Right lobe of liver (tissue), 6 donors: ENCODE results near the gene KISS1R. TPM values are rescaled to one million over a fixed set of nuclear protein-coding genes. Genes with fewer than 3 reads are reported as not detected.

Experiments
- ATAC-seq, 4 donors: fragments of 200-7000 bp; cut with Tn5 transposase; one replicate each; pipeline ENCODE4 v1.9.1; 2020; ENCODE audit warnings: mild to moderate bottlenecking in 4 of 4, moderate library complexity in 4 of 4
- DNase-seq, 3 donors: peaks; one replicate each; pipeline ENCODE4 v3.0.0-alpha.2; 2020
- H3K27ac ChIP-seq, 3 donors: fragments of 200-600 bp; one replicate each; pipeline ENCODE4 v1.8.0; 2022
- H3K27me3 ChIP-seq, 2 donors: fragments of 200-600 bp; one replicate each; pipeline ENCODE4 v1.8.0; 2022
- H3K36me3 ChIP-seq, 4 donors: fragments of 200-600 bp; sonication (generic) in 1 of 4; one replicate each; pipeline versions ENCODE4 v1.5.1 to v1.8.0; 2017 to 2022; ENCODE audit warnings: control low read depth in 1 of 4
- H3K4me1 ChIP-seq, 4 donors: fragments of 200-600 bp; sonication (generic) in 1 of 4; one replicate each; pipeline versions ENCODE4 v1.5.1 to v1.8.0; 2017 to 2022; ENCODE audit warnings: control low read depth in 1 of 4
- H3K4me3 ChIP-seq, 3 donors: fragments of 200-600 bp; one replicate each; pipeline ENCODE4 v1.8.0; 2022
- H3K9me3 ChIP-seq, 4 donors: fragments of 200-600 bp; sonication (generic) in 1 of 4; one replicate each; pipeline versions ENCODE4 v1.5.1 to v1.8.0; 2017 to 2022; ENCODE audit warnings: control low read depth in 1 of 4
- CTCF ChIP-seq, 4 donors: fragments of 200-600 bp in 3 of 4; fragments of 450-650 bp in 1 of 4; IDR thresholded peaks; one replicate each; pipeline versions ENCODE4 v1.5.1 to v1.8.0; 2016 to 2022; ENCODE audit warnings: antibody characterized with exemption in 4 of 4, mild to moderate bottlenecking in 2 of 4
- POLR2A ChIP-seq: fragments of 450-650 bp; IDR thresholded peaks from one replicate; pipeline ENCODE4 v1.6.1; 2017; ENCODE audit warnings: antibody characterized with exemption, mild to moderate bottlenecking
- WGBS: methylation state at CpG from one replicate; pipeline ENCODE4 v1.1.6; 2018; ENCODE audit warnings: low coverage, low lambda C conversion rate; ENCODE audit not compliant: insufficient coverage; ENCODE audit errors: missing lambda C conversion rate; 5-methylcytosine and 5-hydroxymethylcytosine counted together
- intact Hi-C, 2 donors: fragments of 100-400 bp; cut with DNase I; formaldehyde crosslinking; loops; one replicate each; pipeline versions ENCODE4 v1.11.2 to v1.14.1; 2022
- total RNA-seq, 6 experiments: library from RNA; depleted of rRNA in 2 of 6; stranded (reverse); fragments of >200 nt in 2 of 6; fragmentation: NEBNext Ultra II Directional in 3 of 6; extraction: Animal tissue kit (Norgen Biotek cat#: 25700) in 3 of 6; gene quantifications; one replicate each; pipeline versions ENCODE4 v1.1.0 to v1.2.4, GENCODE V29; 2016 to 2023
- donor health status: DM: no; HTN: yes; CAD: no.
- donor health status: DM: no; HTN: no; CAD: no.
- donor health status: DM: no; HTN: no; CAD: no.
- donor health status: DM: no; HTN: yes; CAD: no.
- donor health status: DM: no; HTN: yes; CAD: no.

The KISS1R gene
- total RNA-seq, 6 experiments from 2014 or later: 0.47 TPM; not detected in 5

- DNase-seq (no peak), ATAC-seq (peak in 1 of 4 donors; percentile 3)
- intact Hi-C loops: no loop called here
- Histone ChIP-seq H3K27me3 (no peaks in the 10 kb centered on the region), H3K9me3 (no peaks in the 10 kb centered on the region), H3K36me3 (no peaks in the 10 kb centered on the region), H3K4me1 (peaks cover 0 to 8% (median 2%) of the 10 kb centered on the region in 4 donors), H3K27ac (no peak overlapping the region), H3K4me3 (peak overlapping the region; percentile 72 to 85 (median 76))
- TF ChIP-seq POLR2A: no peak
- TF ChIP-seq CTCF (IDR thresholded peaks at IDR 0.05): no peak
- WGBS: 17% methylated on average over 1 of the region's 15 CpGs
These were observed 10.2 kb downstream of the KISS1R start for GRCh38 chr19:927351-927779.

- no CpG with 5 or more reads among the region's 12 CpGs for WGBS
- intact Hi-C loops: no loop called here
- peak overlapping the region in 1 of 3 donors; percentile 72 for H3K4me3 ChIP-seq
These were observed 10.8 kb downstream of the KISS1R start for GRCh38 chr19:927780-928401.

DNA sequence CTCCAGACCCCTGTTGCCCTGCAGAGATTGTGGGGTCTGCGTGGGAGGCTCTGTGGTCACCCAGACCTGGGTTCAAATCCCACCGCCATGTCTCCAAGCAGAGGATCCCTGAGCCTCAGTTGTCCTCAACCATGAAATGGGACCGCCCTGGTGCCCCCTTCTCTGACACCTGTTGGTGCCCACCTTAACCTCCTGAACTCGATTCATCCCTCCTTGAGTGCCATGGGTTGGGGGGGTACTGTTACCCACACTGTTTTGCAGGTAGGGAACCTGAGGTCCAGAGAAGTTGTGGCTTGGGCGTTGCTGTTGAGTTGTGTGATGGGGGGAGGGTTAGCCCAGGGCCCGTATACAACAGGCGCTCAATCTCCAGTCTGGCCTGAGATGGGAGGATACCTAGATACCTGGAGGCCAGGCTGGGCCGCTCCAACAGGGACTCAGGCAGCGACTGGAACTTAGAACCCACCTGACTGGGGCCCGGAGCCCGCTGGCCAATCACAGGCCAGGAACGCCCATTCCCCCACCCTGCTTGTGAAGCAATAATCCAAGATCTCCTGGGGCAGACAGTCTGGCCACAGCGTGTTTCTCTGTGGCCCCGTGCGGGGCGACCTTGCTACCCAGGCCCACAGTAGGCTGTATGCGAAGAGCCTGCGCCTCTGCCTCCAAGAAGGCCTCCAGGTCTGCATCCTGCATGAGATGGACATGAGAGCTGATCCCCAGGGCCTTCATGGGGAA is 11.5 kb downstream of the KISS1R start:
- Histone ChIP-seq H3K4me1 (peaks cover 0 to 11% (median 5%) of the 10 kb centered on the region in 4 donors), H3K4me3 (no peak overlapping the region), H3K27ac (no peak overlapping the region), H3K36me3 (no peaks in the 10 kb centered on the region), H3K27me3 (no peaks in the 10 kb centered on the region), H3K9me3 (no peaks in the 10 kb centered on the region)
- intact Hi-C loops: no loop called here
- TF ChIP-seq POLR2A (no peak), CTCF (IDR thresholded peaks at IDR 0.05) (no peak)
- DNase-seq: peak in 1 of 3 donors; percentile 21
- peak in 1 of 4 donors; percentile 3 for ATAC-seq
- WGBS: 100% methylated on average over 1 of the region's 18 CpGs

More at GRCh38 chr19:927780-928401, 10.8 kb downstream of the KISS1R start:
- ATAC-seq (no peak), DNase-seq (peak in 1 of 3 donors; percentile 19)
- Histone ChIP-seq H3K27me3 (no peaks in the 10 kb centered on the region), H3K4me1 (peaks cover 0 to 8% (median 2%) of the 10 kb centered on the region in 4 donors), H3K27ac (no peak overlapping the region), H3K9me3 (no peaks in the 10 kb centered on the region), H3K36me3 (no peaks in the 10 kb centered on the region)
- TF ChIP-seq POLR2A (no peak), CTCF (IDR thresholded peaks at IDR 0.05) (no peak)

DNA sequence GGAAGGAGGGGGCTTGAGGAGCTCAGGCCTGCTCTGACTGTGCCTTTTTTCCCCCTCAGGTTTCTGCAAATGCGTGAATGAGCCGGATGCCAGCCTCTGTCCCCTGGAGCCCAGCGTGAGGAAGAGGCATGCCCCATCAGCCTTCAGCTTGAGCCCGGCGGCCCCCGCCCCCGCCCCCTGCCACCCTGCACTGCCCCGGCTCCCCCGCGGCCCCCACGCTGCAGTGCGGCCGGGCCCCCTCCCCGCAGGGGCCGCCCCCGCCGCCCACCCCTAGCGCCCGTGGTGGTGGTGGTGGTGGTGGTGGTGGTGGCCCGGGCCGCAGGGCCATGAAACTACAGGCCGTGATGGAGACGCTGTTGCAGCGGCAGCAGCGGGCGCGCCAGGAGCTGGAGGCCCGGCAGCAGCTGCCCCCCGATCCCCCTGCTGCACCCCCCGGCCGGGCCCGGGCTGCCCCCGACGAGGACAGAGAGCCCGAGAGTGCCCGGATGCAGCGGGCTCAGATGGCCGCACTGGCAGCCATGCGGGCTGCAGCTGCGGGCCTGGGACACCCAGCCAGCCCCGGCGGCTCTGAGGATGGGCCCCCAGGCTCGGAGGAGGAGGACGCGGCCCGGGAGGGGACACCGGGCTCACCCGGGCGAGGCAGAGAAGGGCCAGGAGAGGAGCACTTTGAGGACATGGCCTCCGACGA is 12.2 kb downstream of the KISS1R start:
- Histone ChIP-seq H3K27me3 (no peaks in the 10 kb centered on the region), H3K36me3 (no peaks in the 10 kb centered on the region), H3K4me3 (no peak overlapping the region), H3K9me3 (no peaks in the 10 kb centered on the region), H3K27ac (no peak overlapping the region), H3K4me1 (peaks cover 0 to 18% (median 11%) of the 10 kb centered on the region in 4 donors)
- ATAC-seq (no peak), DNase-seq (no peak)
- intact Hi-C loops: no loop called here
- 100% methylated on average over 1 of the region's 51 CpGs for WGBS
- TF ChIP-seq POLR2A: no peak
- TF ChIP-seq CTCF (IDR thresholded peaks at IDR 0.05): no peak
